ENCODE results near the gene IGFL2. TPM values are rescaled to one million over a fixed set of nuclear protein-coding genes. Genes with fewer than 3 reads are reported as not detected.

IGFL2 gene
- not detected in 2 replicates for total RNA-seq

DNA sequence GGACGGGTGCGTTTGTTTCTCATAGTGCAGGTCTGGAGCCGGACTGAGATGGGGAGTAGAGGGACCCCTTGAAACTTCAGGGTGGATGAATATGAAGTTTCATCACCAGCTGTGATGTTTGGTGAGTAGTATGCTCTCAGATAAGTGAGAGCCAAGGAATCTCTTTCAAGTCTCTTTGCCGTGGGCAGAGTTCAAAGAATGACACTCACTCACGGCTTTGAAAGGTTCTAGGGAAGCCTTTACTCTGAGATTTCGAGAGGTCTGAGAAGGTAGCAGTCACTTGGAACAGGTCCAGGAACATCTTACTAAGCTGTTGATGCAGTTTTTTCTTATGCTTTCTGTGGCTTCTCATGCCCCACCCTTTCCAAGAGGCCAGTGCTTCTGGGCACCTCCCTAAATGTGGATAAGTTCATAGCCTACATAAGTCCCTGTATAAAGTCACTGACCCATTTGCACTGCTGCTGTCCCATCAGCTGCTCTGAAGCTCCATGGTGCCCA is at the start of gene IGFL2:
IGFL2 (plus strand) TSS at position 448 of the 498 bp plus-strand sequence; CDS start at position 489, 41 bp downstream.

GRCh38 chr19:46124638-46125115 is 23.4 kb upstream of the IGFL2 start, which contains the start of gene IGFL3:
IGFL3 (minus strand) TSS chr19:46124688; CDS start chr19:46124649, 39 bp downstream.

Other genes starting within 250 kb of the IGFL2 start
- 2.7 and 2.9 TPM in 2 replicates for gene MYPOP, start 245.6 kb upstream of the IGFL2 start, total RNA-seq
- not detected in 2 replicates for gene NANOS2, start 233.5 kb upstream of the IGFL2 start, total RNA-seq
- under 0.01 TPM in 1 of 2 replicates, not detected in the other for gene NOVA2, start 174.4 kb upstream of the IGFL2 start, total RNA-seq
- 12.9 and 14.3 TPM in 2 replicates for gene CCDC61, start 152.8 kb upstream of the IGFL2 start, total RNA-seq
- gene PGLYRP1, start 125.2 kb upstream of the IGFL2 start, total RNA-seq: not detected in 2 replicates
- not detected in 2 replicates for gene IGFL4, start 107.2 kb upstream of the IGFL2 start, total RNA-seq
- gene IGFL3, start 23.6 kb upstream of the IGFL2 start, total RNA-seq: not detected in 2 replicates
- not detected in 2 replicates for gene IGFL1, start 81.5 kb downstream of the IGFL2 start, total RNA-seq
- 9.1 and 10.7 TPM in 2 replicates for gene HIF3A, start 148.8 kb downstream of the IGFL2 start, total RNA-seq
- gene PPP5C, start 198.8 kb downstream of the IGFL2 start, total RNA-seq: 109 and 119 TPM in 2 replicates

Data from bronchus fibroblast of lung (primary cell).